Cardiac fibroblast (primary cell): ENCODE measurements around the gene LONRF2.
"Not testable (repeated sequence)": the region's sequence is repeated elsewhere in the genome, so short reads cannot be mapped to it uniquely, and the experiment has no call there.

ENCODE experiments used
- DNase-seq, 2 donors: peaks; one replicate each; pipeline versions ENCODE4 v3.0.0 to v3.0.0-alpha.2; 2010; ENCODE audit warnings: low read depth in 2 of 2
- H3K4me3 ChIP-seq, 2 donors: replicated peaks in 1 of 2; 1 replicate in 1 of 2; 2 replicates in 1 of 2; pipeline ENCODE4 v1.5.1; 2011; ENCODE audit warnings: low read depth in 2 of 2, low read length in 2 of 2, mild to moderate bottlenecking in 2 of 2, moderate library complexity in 1 of 2
- CTCF ChIP-seq: IDR thresholded peaks from one replicate; pipeline ENCODE4 v1.5.1; 2011; ENCODE audit warnings: low read depth, mild to moderate bottlenecking, low read length, inconsistent platforms

LONRF2 gene

GRCh38 chr2:100321866-100322820 is at the start of gene LONRF2:
TSS of gene LONRF2 (minus strand) at chr2:100322501. CDS start at chr2:100322093, 408 bp downstream.
- H3K4me3 ChIP-seq, result peak within 1 kb of the TSS in 1 of 2 donors; percentile 21
- DNase-seq, result peak in 1 of 2 donors; percentile 11
- no peak for TF ChIP-seq CTCF

- DNase-seq, result no peak
- no peak overlapping the region for H3K4me3 ChIP-seq
- TF ChIP-seq CTCF, result no peak
These were observed 44.9 kb upstream of the LONRF2 start for GRCh38 chr2:100367163-100367562.

- TF ChIP-seq CTCF, result no peak
- H3K4me3 ChIP-seq, result no peak overlapping the region
- DNase-seq, result peak; percentile 88 to 92
These were observed 43.1 kb upstream of the LONRF2 start for GRCh38 chr2:100365434-100365833.

GRCh38 chr2:100362269-100362668 is 40.0 kb upstream of the LONRF2 start:
- not testable (repeated sequence) for DNase-seq, H3K4me3 ChIP-seq

GRCh38 chr2:100359576-100359975 is 37.3 kb upstream of the LONRF2 start:
- no peak for TF ChIP-seq CTCF
- DNase-seq, result no peak
- no peak overlapping the region for H3K4me3 ChIP-seq

GRCh38 chr2:100358554-100358953 is 36.3 kb upstream of the LONRF2 start:
- no peak for DNase-seq
- no peak overlapping the region for H3K4me3 ChIP-seq
- TF ChIP-seq CTCF, result no peak

GRCh38 chr2:100352521-100352920 is 30.2 kb upstream of the LONRF2 start:
- TF ChIP-seq CTCF, result no peak
- no peak overlapping the region for H3K4me3 ChIP-seq
- DNase-seq, result no peak
